Endometrial microvascular endothelial cells (primary cell): ENCODE measurements around the gene LTV1. TPM values are rescaled to one million over a fixed set of nuclear protein-coding genes. Genes with fewer than 3 reads are reported as not detected.

Experiments
- in situ Hi-C: cut with HindIII; loops from 2 replicates; pipeline ENCODE4 v1.10.0; 2017; ENCODE audit warnings: low sequenced_read_pairs, low pct_unique_long_range_greater_than_20kb; ENCODE audit errors: inconsistent ontology term
- total RNA-seq: library from RNA; depleted of rRNA; stranded (reverse); fragments of >200 nt; gene quantifications from one replicate; pipeline ENCODE4 v1.2.3, GENCODE V29; 2015; ENCODE audit errors: inconsistent ontology term

LTV1 gene
- total RNA-seq, 1 donor from 2014 or later = 23.5 TPM

DNA sequence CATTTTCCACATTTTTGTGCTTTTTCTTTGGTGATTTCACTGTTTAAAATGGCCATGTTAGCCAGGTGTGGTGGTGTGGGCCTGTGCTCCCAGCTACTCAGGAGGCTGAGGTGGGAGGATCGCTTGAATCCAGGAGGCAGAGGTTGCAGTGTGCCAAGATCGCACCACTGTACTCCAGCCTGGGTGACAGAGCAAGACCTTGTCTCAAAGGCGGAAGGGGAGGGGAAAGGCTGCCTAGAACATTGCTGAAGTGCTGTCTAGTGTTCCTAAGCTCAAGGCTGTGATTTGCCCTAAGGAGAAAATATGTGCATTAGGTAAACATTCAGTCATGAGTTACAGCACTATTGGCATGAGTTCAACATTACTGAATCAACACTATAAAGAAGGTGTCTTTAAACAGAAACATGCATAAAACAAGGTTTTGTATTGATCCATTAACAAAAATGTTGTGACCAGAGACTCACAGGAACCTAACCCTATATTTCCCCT, 35.2 kb downstream of the LTV1 start:
- in situ Hi-C loops = no loop called here

GRCh38 chr6:143880412-143880811, 37.3 kb downstream of the LTV1 start:
- in situ Hi-C loops = no loop called here

- in situ Hi-C loops = no loop called here
These were observed 39.3 kb downstream of the LTV1 start for GRCh38 chr6:143882401-143882930.

DNA sequence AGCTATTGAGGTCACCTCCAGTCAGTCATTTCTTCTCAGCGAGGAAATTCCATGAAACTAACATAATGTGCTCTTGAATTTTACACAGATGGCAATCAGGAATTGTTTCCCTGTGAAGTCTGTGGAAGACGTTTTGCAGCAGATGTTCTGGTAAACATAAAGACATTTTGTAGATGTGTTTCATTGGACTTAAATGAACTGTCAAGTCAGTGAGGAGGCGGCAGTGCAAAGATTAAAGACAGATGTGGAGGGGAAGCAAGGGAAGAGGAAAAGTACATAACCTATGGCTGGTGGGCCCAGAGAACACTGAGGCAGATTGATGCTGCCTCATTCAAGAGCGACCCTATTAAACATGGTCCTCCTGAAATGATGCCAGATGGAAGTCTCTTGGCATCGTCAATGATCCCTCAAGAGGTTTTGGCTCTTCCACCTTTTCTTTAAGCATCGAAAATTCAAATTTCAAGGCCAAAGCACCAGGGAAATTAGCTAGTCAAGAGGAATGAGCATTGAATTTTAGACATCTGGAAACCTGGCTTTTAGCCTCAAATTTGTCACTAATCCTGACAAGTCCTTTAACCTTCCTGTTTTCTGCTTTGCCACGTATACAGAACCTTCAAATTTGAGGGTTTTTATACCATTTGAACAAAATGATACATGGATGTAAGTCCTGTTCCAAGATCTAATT, 41.2 kb downstream of the LTV1 start:
- in situ Hi-C loops = no loop called here

- in situ Hi-C loops = no loop called here
These were observed 42.0 kb downstream of the LTV1 start for GRCh38 chr6:143885116-143885515.

GRCh38 chr6:143894655-143895054, 51.5 kb downstream of the LTV1 start:
- in situ Hi-C loops = no loop called here

GRCh38 chr6:143896126-143896860, 53.2 kb downstream of the LTV1 start:
- in situ Hi-C loops = no loop called here

- in situ Hi-C loops = no loop called here
These were observed 57.2 kb downstream of the LTV1 start for GRCh38 chr6:143900358-143900757.

GRCh38 chr6:143901885-143902750, 59.0 kb downstream of the LTV1 start:
- in situ Hi-C loops = no loop called here

DNA sequence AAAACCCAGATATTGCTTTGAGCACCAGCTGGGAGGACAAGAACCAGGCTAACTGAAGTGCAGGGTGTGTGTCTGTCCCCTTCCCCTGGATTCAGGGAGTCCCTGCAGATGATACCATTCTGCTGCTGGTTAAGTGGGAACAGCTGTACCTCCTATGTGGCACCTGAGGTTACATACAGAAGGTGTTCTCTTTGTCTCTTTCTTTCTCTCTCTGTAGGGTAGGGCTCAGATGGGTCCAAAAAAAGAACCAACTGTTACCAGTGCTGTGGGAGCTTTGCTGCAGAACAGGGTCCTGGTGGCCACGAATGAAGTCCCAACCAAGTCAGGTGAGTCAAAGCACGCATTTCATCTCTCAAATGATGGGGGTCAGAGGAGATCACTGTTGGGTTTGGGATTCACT, 59.7 kb downstream of the LTV1 start:
- in situ Hi-C loops = no loop called here

DNA sequence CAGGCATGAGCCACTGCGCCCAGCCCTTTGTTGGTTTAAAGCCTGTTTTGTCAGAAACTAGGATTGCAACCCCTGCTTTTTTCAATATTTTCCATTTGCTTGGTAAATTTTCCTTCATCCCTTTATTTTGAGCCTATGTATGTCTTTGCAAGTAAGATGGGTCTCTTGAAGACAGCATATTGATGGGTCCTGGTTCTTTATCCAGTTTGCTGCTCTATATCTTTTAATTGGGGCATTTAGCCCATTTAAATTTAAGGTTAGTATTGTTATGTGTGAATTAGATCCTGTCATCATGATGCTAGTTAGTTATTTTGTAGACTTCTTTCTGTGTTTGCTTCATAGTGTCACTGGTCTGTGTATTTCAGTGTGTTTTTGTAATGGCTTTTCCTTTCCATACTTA, 67.9 kb downstream of the LTV1 start:
- in situ Hi-C loops = no loop called here

DNA sequence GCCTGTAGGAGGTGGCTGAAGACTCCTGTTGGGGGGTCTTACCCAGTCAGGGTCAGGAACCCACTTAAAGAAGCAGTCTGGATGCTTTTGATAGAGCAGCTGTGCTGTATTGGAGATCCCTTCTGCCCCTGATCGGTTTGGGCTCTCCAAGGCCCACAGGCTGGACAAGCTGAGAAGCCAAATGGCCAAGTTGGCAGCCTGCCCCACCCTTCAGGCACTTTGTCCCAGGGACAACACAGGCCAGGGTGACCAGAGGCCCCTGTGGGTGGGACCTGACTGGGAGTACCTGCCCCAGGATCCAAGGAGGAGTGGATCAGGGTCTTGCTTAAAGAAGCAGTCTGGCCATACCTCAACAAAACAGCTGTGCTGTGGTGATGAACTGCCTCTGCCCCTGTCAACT, 69.5 kb downstream of the LTV1 start:
- in situ Hi-C loops = no loop called here

Other genes starting within 250 kb of the LTV1 start
- 91.1 TPM for gene PHACTR2, start 165.4 kb upstream of the LTV1 start, total RNA-seq
- not detected for gene ZC2HC1B, start 21.1 kb downstream of the LTV1 start, total RNA-seq
- 23.8 TPM for gene PLAGL1, start 164.9 kb downstream of the LTV1 start, total RNA-seq